ENCODE results near the gene NUP188.
"Not testable (repeated sequence)": the region's sequence is repeated elsewhere in the genome, so short reads cannot be mapped to it uniquely, and the experiment has no call there.

NUP188 gene

DNA sequence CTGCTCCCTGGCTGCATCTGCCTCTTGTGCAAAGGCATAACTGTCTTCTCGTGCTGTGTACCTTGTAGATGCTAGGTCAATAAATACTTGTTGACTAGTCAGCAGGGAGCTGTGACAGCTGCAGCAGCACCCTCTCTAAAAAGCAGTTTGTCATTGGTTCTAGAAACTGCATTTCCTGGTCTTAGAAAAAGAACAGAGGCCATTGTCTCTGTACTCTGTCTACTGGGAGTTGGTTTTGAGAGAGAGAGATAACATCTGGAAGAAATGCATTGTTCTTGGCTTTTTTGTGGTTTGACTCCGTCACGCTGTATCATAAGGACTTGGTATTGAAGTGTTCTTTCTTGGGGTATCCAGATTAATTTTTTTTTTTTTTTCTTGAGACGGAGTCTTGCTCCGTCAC is 48.3 kb downstream of the NUP188 start:
- DNase-seq (ENCODE audit: low spot score) = no peak
- TF ChIP-seq, protein P1, sequence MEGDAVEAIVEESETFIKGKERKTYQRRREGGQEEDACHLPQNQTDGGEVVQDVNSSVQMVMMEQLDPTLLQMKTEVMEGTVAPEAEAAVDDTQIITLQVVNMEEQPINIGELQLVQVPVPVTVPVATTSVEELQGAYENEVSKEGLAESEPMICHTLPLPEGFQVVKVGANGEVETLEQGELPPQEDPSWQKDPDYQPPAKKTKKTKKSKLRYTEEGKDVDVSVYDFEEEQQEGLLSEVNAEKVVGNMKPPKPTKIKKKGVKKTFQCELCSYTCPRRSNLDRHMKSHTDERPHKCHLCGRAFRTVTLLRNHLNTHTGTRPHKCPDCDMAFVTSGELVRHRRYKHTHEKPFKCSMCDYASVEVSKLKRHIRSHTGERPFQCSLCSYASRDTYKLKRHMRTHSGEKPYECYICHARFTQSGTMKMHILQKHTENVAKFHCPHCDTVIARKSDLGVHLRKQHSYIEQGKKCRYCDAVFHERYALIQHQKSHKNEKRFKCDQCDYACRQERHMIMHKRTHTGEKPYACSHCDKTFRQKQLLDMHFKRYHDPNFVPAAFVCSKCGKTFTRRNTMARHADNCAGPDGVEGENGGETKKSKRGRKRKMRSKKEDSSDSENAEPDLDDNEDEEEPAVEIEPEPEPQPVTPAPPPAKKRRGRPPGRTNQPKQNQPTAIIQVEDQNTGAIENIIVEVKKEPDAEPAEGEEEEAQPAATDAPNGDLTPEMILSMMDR (IDR thresholded peaks at IDR 0.05; ENCODE audit: extremely low read depth, missing control alignments) = no peak

DNA sequence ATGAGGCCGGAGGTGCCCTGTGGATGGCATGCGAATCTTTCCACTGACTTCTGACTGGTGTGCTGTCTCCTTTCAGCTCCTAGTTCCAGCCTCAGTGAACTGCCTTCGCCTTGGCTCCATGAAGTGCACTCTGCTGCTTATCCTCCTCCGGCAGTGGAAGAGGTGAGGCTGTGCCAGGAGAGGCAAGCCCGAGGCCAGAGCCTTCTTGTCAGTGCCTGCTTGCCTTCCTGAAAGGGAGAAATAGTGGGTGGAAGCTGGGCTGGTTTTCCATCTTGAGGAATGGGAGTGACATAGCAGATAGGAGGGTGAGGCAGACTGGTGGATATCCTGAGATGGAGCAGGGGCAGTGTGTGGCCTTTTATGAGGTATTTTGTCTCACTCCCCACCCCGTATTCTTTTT is 51.0 kb downstream of the NUP188 start:
- TF ChIP-seq, protein P1 (IDR thresholded peaks at IDR 0.05; ENCODE audit: extremely low read depth, missing control alignments) = no peak
- no peak for DNase-seq (ENCODE audit: low spot score)

DNA sequence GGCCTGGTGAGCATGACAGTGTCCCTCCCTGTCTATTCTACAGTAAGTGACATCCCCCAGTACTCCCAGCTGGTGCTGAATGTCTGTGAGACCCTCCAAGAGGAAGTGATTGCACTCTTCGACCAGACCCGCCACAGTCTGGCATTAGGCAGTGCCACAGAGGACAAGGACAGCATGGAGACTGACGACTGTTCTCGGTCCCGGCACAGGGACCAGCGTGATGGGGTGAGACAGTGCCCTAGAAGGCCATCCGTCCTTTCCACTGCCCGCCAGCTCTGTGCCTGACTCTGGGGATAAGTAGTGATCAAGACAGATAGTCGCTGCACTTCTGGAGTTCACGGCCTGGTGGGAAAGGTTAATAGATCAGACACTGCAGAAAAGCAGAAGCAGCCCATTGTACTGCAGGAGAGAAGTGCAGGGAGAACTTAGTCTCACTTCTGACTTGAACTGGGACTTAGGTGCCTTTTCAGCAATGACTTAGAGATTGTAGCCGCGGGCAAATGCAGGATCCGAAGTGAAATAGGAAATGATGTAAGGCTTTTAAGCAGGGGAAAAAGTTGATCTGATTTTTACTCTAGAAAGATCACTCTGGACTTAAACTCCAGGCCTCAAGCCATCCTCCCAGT is 52.2 kb downstream of the NUP188 start:
- DNase-seq (ENCODE audit: low spot score) = no peak
- TF ChIP-seq, protein P1 (IDR thresholded peaks at IDR 0.05; ENCODE audit: extremely low read depth, missing control alignments) = no peak

DNA sequence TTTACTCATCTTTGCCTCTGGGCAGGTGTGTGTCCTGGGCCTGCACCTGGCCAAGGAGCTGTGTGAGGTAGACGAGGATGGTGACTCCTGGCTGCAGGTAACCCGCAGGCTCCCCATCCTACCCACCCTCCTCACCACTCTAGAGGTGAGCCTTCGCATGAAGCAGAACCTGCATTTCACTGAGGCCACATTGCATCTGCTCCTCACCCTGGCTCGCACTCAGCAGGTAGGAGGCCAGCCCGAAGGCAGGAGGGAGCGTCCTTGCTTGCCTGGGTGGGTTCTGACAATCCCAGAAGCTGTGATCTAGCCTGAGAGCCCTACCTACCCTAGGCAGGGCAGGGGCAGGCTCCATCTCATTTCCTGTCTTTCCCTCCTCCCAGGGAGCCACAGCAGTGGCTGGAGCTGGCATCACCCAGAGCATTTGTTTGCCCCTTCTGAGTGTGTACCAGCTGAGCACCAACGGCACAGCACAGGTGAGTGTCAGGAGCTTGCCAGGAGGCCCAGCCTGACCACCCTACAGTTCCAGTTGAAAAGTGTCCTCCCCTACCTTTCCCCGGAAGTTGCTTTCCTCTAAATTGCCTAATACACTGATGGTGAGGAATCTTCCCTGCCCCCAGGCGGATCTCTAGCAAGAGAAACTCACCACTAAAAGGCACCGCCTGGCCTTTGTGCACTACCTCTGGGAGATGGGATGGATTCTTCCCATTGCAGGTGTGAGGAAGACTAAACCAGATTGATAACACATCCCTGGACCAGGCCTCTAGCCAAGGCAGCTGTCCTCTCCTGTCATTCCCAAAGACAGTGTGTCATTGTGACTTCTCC is 54.2 kb downstream of the NUP188 start:
- no peak for DNase-seq (ENCODE audit: low spot score)
- TF ChIP-seq, protein P1 (IDR thresholded peaks at IDR 0.05; ENCODE audit: extremely low read depth, missing control alignments) = no peak

DNA sequence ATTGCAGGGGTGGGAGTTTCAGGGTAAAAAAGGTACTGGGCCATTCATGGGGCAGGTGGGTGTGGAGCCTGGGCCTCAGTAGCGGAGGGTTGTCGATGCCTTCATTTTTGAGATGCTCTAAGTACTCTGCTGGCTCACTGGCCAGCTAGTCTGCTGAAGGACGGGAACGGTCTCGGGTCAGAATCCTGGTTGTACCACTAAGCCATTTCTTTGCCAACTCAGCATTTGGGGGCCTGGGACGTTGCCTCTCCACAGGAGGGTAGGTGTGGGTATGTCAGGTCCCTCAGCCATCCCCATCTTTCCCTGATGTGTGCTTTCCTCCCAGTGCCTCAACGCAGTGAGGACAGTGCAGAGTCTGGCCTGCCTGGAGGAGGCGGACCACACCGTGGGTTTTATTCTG is 55.5 kb downstream of the NUP188 start:
- no peak for DNase-seq (ENCODE audit: low spot score)
- TF ChIP-seq, protein P1 (IDR thresholded peaks at IDR 0.05; ENCODE audit: extremely low read depth, missing control alignments) = no peak

DNA sequence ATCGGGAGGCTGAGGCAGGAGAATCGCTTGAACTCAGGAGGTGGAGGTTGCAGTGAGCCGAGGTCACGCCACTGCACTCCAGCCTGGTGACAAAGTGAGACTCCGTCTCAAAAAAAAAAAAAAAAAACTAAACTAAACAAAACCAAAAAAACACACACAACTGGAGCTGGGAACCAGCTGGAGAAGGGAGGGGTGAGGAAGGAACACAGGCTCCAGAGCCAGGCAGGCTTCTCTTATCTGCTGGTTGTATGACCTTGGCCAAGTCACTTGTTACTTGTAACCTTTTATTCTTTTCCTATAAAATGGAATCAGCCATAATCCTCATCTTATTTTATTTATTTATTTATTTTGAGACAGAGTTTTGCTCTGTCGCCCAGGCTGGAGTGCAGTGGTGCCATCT is 56.7 kb downstream of the NUP188 start:
- not testable (repeated sequence) for DNase-seq (ENCODE audit: low spot score)

DNA sequence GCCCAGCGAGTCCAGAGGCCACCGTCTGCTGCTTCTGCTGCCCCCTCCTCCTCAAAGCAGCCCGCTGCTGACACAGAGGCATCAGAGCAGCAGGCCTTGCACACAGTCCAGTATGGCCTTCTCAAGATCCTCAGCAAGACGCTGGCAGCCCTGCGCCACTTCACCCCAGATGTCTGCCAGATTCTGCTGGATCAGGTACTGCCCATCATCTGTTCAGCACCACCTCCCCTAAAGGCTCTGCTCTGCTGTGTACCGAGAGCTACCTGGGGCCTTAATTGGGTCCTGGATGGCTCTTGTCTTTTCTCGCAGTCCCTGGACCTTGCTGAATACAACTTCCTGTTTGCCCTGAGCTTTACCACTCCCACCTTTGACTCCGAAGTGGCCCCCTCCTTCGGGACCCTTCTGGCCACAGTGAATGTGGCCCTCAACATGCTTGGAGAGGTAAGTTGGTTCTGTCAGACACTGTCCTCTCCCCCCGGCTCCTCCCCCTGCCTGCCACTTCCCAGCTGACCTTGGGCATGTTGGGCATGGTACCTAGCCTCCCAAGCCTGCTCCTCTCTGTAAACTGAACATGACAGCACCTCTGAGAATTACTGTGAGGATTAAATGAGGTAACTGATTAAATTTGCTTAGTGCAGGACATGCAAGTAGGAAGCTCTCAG is 58.0 kb downstream of the NUP188 start:
- TF ChIP-seq, protein P1 (IDR thresholded peaks at IDR 0.05; ENCODE audit: extremely low read depth, missing control alignments) = no peak
- DNase-seq (ENCODE audit: low spot score) = no peak

Measured in GM20000 (cell line).